GDM1 (cell line): ENCODE data around the gene RSPRY1.

ENCODE experiments used
- DNase-seq: peaks from one replicate; lab custom pipeline; 2025; lab: John Stamatoyannopoulos, UW

The RSPRY1 gene

GRCh38 chr16:57224651-57225335 is 38.7 kb downstream of the RSPRY1 start:
- DNase-seq: no peak

- no peak for DNase-seq
Measured at GRCh38 chr16:57225978-57226377, 39.8 kb downstream of the RSPRY1 start.

GRCh38 chr16:57226701-57227621 is 40.8 kb downstream of the RSPRY1 start:
- DNase-seq: no peak

GRCh38 chr16:57229079-57229478 is 43.0 kb downstream of the RSPRY1 start:
- no peak for DNase-seq

GRCh38 chr16:57231821-57232350 is 45.8 kb downstream of the RSPRY1 start:
- DNase-seq: no peak

- DNase-seq: no peak
Measured at GRCh38 chr16:57233944-57234706, 48.0 kb downstream of the RSPRY1 start.

GRCh38 chr16:57234707-57235092 is 48.6 kb downstream of the RSPRY1 start:
- DNase-seq: no peak

GRCh38 chr16:57235128-57236021 is 49.2 kb downstream of the RSPRY1 start:
- DNase-seq: peak; percentile 1

- no peak for DNase-seq
Measured at GRCh38 chr16:57236022-57236350, 49.9 kb downstream of the RSPRY1 start.

GRCh38 chr16:57238682-57239081 is 52.6 kb downstream of the RSPRY1 start:
- no peak for DNase-seq

GRCh38 chr16:57239107-57239506 is 53.0 kb downstream of the RSPRY1 start:
- no peak for DNase-seq

- no peak for DNase-seq
Measured at GRCh38 chr16:57240851-57241250, 54.7 kb downstream of the RSPRY1 start.

GRCh38 chr16:57242650-57243049 is 56.5 kb downstream of the RSPRY1 start:
- DNase-seq: no peak

- DNase-seq: no peak
Measured at GRCh38 chr16:57244463-57244766, 58.3 kb downstream of the RSPRY1 start.

GRCh38 chr16:57244767-57245471 is 58.8 kb downstream of the RSPRY1 start, which contains the start of gene ARL2BP:
Gene ARL2BP (plus strand): TSS chr16:57245259. CDS start chr16:57245368, 109 bp downstream.
- peak; percentile 84 for DNase-seq

GRCh38 chr16:57245472-57246113 is 59.5 kb downstream of the RSPRY1 start:
- DNase-seq: no peak

- DNase-seq: no peak
Measured at GRCh38 chr16:57251352-57251751, 65.2 kb downstream of the RSPRY1 start.

GRCh38 chr16:57252148-57252721 is 66.1 kb downstream of the RSPRY1 start:
- DNase-seq: no peak

GRCh38 chr16:57253466-57253865 is 67.3 kb downstream of the RSPRY1 start:
- DNase-seq: no peak
